WTC11 (cell line): Measurements from ENCODE around the gene NDE1. TPM values are rescaled to one million over a fixed set of nuclear protein-coding genes. Genes with fewer than 3 reads are reported as not detected.

Source experiments
- ATAC-seq: fragments of 200-7000 bp; cut with Tn5 transposase; 2 replicates; pipeline ENCODE4 v1.10.0; 2021; ENCODE audit warnings: mild to moderate bottlenecking, moderate library complexity
- CTCF ChIA-PET: fragments of 300-600 bp; sonication (Branson Sonifier 250); formaldehyde crosslinking; loops from one replicate; lab custom pipeline; 2021; ENCODE audit warnings: antibody characterized with exemption; lab: Charles Lee
- POLR2A ChIA-PET: fragments of 350-600 bp; sonication (Branson Sonifier 250); formaldehyde crosslinking; loops from one replicate; lab custom pipeline; 2021; ENCODE audit warnings: antibody characterized with exemption; lab: Charles Lee
- DNase-seq: peaks from one replicate; pipeline ENCODE4 v3.0.0; 2021; ENCODE audit warnings: low spot score
- H3K27ac Mint-ChIP-seq: 2 replicates; pipeline ENCODE4 v1.8.0; 2021; ENCODE audit warnings: mixed read lengths
- H3K27me3 Mint-ChIP-seq: 2 replicates; pipeline ENCODE4 v1.8.0; 2021; ENCODE audit warnings: low read depth, mild to moderate bottlenecking, moderate library complexity, mixed read lengths
- H3K36me3 Mint-ChIP-seq: 2 replicates; pipeline ENCODE4 v1.8.0; 2021; ENCODE audit warnings: mixed read lengths
- H3K4me1 Mint-ChIP-seq: 2 replicates; pipeline ENCODE4 v1.8.0; 2022; ENCODE audit warnings: mixed read lengths
- H3K4me3 Mint-ChIP-seq: 2 replicates; pipeline ENCODE4 v1.8.0; 2021; ENCODE audit warnings: mild to moderate bottlenecking, moderate library complexity, mixed read lengths
- H3K9me3 Mint-ChIP-seq: 2 replicates; pipeline ENCODE4 v1.8.0; 2021; ENCODE audit warnings: mixed read lengths
- ATF3 ChIP-seq: sonication (generic); formaldehyde crosslinking; conservative IDR thresholded peaks from 2 replicates; pipeline ENCODE4 v1.8.1; 2022; ENCODE audit warnings: mild to moderate bottlenecking, missing genetic modification reagents
- CREB1 ChIP-seq: sonication (generic); formaldehyde crosslinking; IDR thresholded peaks from 2 replicates; pipeline ENCODE4 v1.8.0; 2023; ENCODE audit warnings: mild to moderate bottlenecking, missing genetic modification reagents
- E2F1 ChIP-seq: sonication (generic); formaldehyde crosslinking; IDR thresholded peaks from 2 replicates; pipeline ENCODE4 v1.8.0; 2022; ENCODE audit warnings: mild to moderate bottlenecking, missing genetic modification reagents
- FOXJ3 ChIP-seq: sonication (generic); formaldehyde crosslinking; IDR thresholded peaks from 2 replicates; pipeline ENCODE4 v1.9.0; 2021; ENCODE audit warnings: missing genetic modification reagents, mild to moderate bottlenecking, borderline replicate concordance
- FOXP1 ChIP-seq: sonication (generic); formaldehyde crosslinking; IDR thresholded peaks from 2 replicates; pipeline ENCODE4 v1.8.0; 2022; ENCODE audit warnings: missing genetic modification reagents, mild to moderate bottlenecking, moderate library complexity, borderline replicate concordance
- FOXP4 ChIP-seq: sonication (generic); formaldehyde crosslinking; IDR thresholded peaks from 2 replicates; pipeline ENCODE4 v1.8.0; 2022; ENCODE audit warnings: mild to moderate bottlenecking, missing genetic modification reagents
- GABPB1 ChIP-seq: sonication (generic); formaldehyde crosslinking; IDR thresholded peaks from 2 replicates; pipeline ENCODE4 v1.8.1; 2023; ENCODE audit warnings: mild to moderate bottlenecking, missing genetic modification reagents
- KAT7 ChIP-seq: sonication (generic); formaldehyde crosslinking; IDR thresholded peaks from 2 replicates; pipeline ENCODE4 v1.8.1; 2023; ENCODE audit warnings: missing genetic modification reagents, mild to moderate bottlenecking, borderline replicate concordance
- MYBL2 ChIP-seq: sonication (generic); formaldehyde crosslinking; IDR thresholded peaks from 2 replicates; pipeline ENCODE4 v1.8.1; 2023; ENCODE audit warnings: mild to moderate bottlenecking, moderate library complexity, missing genetic modification reagents
- NFE2L1 ChIP-seq: sonication (generic); formaldehyde crosslinking; IDR thresholded peaks from 2 replicates; pipeline ENCODE4 v1.8.1; 2023; ENCODE audit warnings: missing genetic modification reagents
- NR1H2 ChIP-seq: sonication (generic); formaldehyde crosslinking; IDR thresholded peaks from 2 replicates; pipeline ENCODE4 v1.9.0; 2021; ENCODE audit warnings: mild to moderate bottlenecking, moderate library complexity, missing genetic modification reagents
- OVOL2 ChIP-seq: fragments of 250-450 bp; sonication (Bioruptor Pico); IDR thresholded peaks from 2 replicates; pipeline ENCODE4 v1.9.0; 2021; ENCODE audit warnings: mild to moderate bottlenecking, borderline replicate concordance
- SMAD3 ChIP-seq: sonication (generic); formaldehyde crosslinking; IDR thresholded peaks from 2 replicates; pipeline ENCODE4 v1.8.0; 2022; ENCODE audit warnings: missing genetic modification reagents, mild to moderate bottlenecking, borderline replicate concordance
- SP1 ChIP-seq: sonication (generic); formaldehyde crosslinking; conservative IDR thresholded peaks from 2 replicates; pipeline ENCODE4 v1.8.1; 2022; ENCODE audit warnings: missing genetic modification reagents
- ZNF219 ChIP-seq: sonication (generic); formaldehyde crosslinking; IDR thresholded peaks from 2 replicates; pipeline ENCODE4 v1.8.0; 2023; ENCODE audit warnings: missing genetic modification reagents, mild to moderate bottlenecking, borderline replicate concordance
- ZNF263 ChIP-seq: sonication (generic); formaldehyde crosslinking; IDR thresholded peaks from 2 replicates; pipeline ENCODE4 v1.8.1; 2022; ENCODE audit warnings: low read depth, mild to moderate bottlenecking, moderate library complexity, missing genetic modification reagents
- ZNF416 ChIP-seq: fragments of 250-450 bp; sonication (Bioruptor Pico); IDR thresholded peaks from 2 replicates; pipeline ENCODE4 v1.9.0; 2021; ENCODE audit warnings: mild to moderate bottlenecking, inconsistent platforms
- ZNF532 ChIP-seq: fragments of 250-450 bp; sonication (Bioruptor Pico); IDR thresholded peaks from 2 replicates; pipeline ENCODE4 v1.9.0; 2021; ENCODE audit warnings: mild to moderate bottlenecking, borderline replicate concordance
- ZNF671 ChIP-seq: fragments of 250-450 bp; sonication (Bioruptor Pico); IDR thresholded peaks from 2 replicates; pipeline ENCODE4 v1.8.0; 2021; ENCODE audit warnings: mild to moderate bottlenecking
- total RNA-seq: library from RNA; stranded (reverse); gene quantifications from 3 replicates; pipeline ENCODE4 v1.2.3, GENCODE V29; 2021
- TF ChIP-seq, protein P1 (sequence below): sonication (generic); formaldehyde crosslinking; IDR thresholded peaks from 2 replicates; pipeline ENCODE4 v1.8.1; 2022; ENCODE audit warnings: mild to moderate bottlenecking, moderate library complexity, missing genetic modification reagents
- TF ChIP-seq, protein P2 (sequence below): sonication (generic); formaldehyde crosslinking; IDR thresholded peaks from 2 replicates; pipeline ENCODE4 v1.8.0; 2022; ENCODE audit warnings: mild to moderate bottlenecking, missing genetic modification reagents
- TF ChIP-seq, protein P3 (sequence below): fragments of 250-450 bp; sonication (Bioruptor Pico); IDR thresholded peaks from 2 replicates; pipeline ENCODE4 v2.1.2; 2022; ENCODE audit warnings: mild to moderate bottlenecking, moderate library complexity

Gene NDE1
- total RNA-seq, 1 experiment from 2014 or later: 39.4 TPM

- Mint-ChIP-seq H3K27me3 (no peaks in the 10 kb centered on the region), H3K9me3 (no peaks in the 10 kb centered on the region), H3K4me1 (peaks cover 4% of the 10 kb centered on the region), H3K36me3 (no peaks in the 10 kb centered on the region), H3K27ac (no peak overlapping the region), H3K4me3 (no peak overlapping the region)
- TF ChIP-seq FOXP1 (CRISPR knock-in tag) (no peak), ATF3 (CRISPR knock-in tag) (no peak), NFE2L1 (CRISPR knock-in tag) (no peak), KAT7 (no peak), SP1 (no peak), ZNF219 (CRISPR knock-in tag) (no peak), ZNF532 (CRISPR knock-in tag) (no peak), E2F1 (CRISPR knock-in tag) (no peak), MYBL2 (CRISPR knock-in tag) (no peak), NR1H2 (CRISPR knock-in tag) (no peak), FOXJ3 (CRISPR knock-in tag) (no peak), ZNF671 (CRISPR knock-in tag) (no peak), CREB1 (CRISPR knock-in tag) (no peak), SMAD3 (no peak)
- TF ChIP-seq, protein P1, sequence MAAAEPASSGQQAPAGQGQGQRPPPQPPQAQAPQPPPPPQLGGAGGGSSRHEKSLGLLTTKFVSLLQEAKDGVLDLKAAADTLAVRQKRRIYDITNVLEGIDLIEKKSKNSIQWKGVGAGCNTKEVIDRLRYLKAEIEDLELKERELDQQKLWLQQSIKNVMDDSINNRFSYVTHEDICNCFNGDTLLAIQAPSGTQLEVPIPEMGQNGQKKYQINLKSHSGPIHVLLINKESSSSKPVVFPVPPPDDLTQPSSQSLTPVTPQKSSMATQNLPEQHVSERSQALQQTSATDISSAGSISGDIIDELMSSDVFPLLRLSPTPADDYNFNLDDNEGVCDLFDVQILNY (CRISPR knock-in tag): no peak
- TF ChIP-seq, protein P2, sequence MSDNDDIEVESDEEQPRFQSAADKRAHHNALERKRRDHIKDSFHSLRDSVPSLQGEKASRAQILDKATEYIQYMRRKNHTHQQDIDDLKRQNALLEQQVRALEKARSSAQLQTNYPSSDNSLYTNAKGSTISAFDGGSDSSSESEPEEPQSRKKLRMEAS (CRISPR knock-in tag): no peak
- DNase-seq (no peak), ATAC-seq (no peak)
- ChIA-PET POLR2A (no interaction called here), CTCF (interaction anchor here (1.2 to 2.0 kb wide), 2 partner anchors 9 to 74 kb away, joined by 4 to 5 read pairs; no protein-coding TSS in a partner anchor)
Observed at GRCh38 chr16:15747937-15748336, 97.9 kb downstream of the NDE1 start.

- H3K36me3 Mint-ChIP-seq: no peaks in the 10 kb centered on the region
- H3K27ac Mint-ChIP-seq: no peak overlapping the region
- no peaks in the 10 kb centered on the region for H3K9me3 Mint-ChIP-seq
- H3K4me1 Mint-ChIP-seq: peaks cover 4% of the 10 kb centered on the region
- ChIA-PET CTCF (interaction anchor here (1.2 kb wide), 1 partner anchor 434 kb away, joined by 3 read pairs; no protein-coding TSS in a partner anchor), POLR2A (interaction anchor here (0.7 kb wide), 1 partner anchor 138 kb away, joined by 9 read pairs; no protein-coding TSS in a partner anchor)
- DNase-seq (no peak), ATAC-seq (no peak)
- H3K4me3 Mint-ChIP-seq: no peak overlapping the region
- no peaks in the 10 kb centered on the region for H3K27me3 Mint-ChIP-seq
- no peak for TF ChIP-seq GABPB1 (CRISPR knock-in tag)
- no peak for TF ChIP-seq SMAD3
- no peak for TF ChIP-seq KAT7
- TF ChIP-seq, protein P3, sequence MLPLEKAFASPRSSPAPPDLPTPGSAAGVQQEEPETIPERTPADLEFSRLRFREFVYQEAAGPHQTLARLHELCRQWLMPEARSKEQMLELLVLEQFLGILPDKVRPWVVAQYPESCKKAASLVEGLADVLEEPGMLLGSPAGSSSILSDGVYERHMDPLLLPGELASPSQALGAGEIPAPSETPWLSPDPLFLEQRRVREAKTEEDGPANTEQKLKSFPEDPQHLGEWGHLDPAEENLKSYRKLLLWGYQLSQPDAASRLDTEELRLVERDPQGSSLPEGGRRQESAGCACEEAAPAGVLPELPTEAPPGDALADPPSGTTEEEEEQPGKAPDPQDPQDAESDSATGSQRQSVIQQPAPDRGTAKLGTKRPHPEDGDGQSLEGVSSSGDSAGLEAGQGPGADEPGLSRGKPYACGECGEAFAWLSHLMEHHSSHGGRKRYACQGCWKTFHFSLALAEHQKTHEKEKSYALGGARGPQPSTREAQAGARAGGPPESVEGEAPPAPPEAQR (CRISPR knock-in tag): no peak
- no peak for TF ChIP-seq NR1H2 (CRISPR knock-in tag)
- TF ChIP-seq NFE2L1 (CRISPR knock-in tag): no peak
- TF ChIP-seq OVOL2 (CRISPR knock-in tag): no peak
- TF ChIP-seq FOXP4 (CRISPR knock-in tag): no peak
- TF ChIP-seq FOXP1 (CRISPR knock-in tag): no peak
- TF ChIP-seq, protein P2 (CRISPR knock-in tag): no peak
- no peak for TF ChIP-seq ZNF263
- TF ChIP-seq ZNF416 (CRISPR knock-in tag): no peak
Observed at GRCh38 chr16:15748654-15749053, 98.6 kb downstream of the NDE1 start.
